Activated CD8-positive, alpha-beta memory T cell treated with anti-CD3 and anti-CD28 coated beads, Interleukin-2, amount 50 U/mL, for 1 hour (primary cell): ENCODE data around the gene CEP63.

Experiments used
- DNase-seq: peaks from one replicate; pipeline ENCODE4 v3.0.0-alpha.2; 2020; ENCODE audit errors: extremely low read depth

Gene CEP63

GRCh38 chr3:134485718-134486576 lies at the start of gene CEP63, which contains the start of gene ANAPC13:
CEP63 (plus strand) TSS chr3:134486057; CDS start chr3:134495321, 9,264 bp downstream.
ANAPC13 (minus strand) TSS chr3:134485985; CDS start chr3:134482904, 3,081 bp downstream.
- peak; percentile 91 for DNase-seq

- DNase-seq = no peak
Observed at GRCh38 chr3:134437211-134437752, 48.6 kb upstream of the CEP63 start.

GRCh38 chr3:134441321-134441720 lies 44.5 kb upstream of the CEP63 start:
- no peak for DNase-seq

- no peak for DNase-seq
Observed at GRCh38 chr3:134441821-134442220, 44.0 kb upstream of the CEP63 start.

- DNase-seq = no peak
Observed at GRCh38 chr3:134445095-134445494, 40.8 kb upstream of the CEP63 start.

GRCh38 chr3:134445636-134446035 lies 40.2 kb upstream of the CEP63 start:
- no peak for DNase-seq

GRCh38 chr3:134446800-134447199 lies 39.1 kb upstream of the CEP63 start:
- DNase-seq = no peak

GRCh38 chr3:134447351-134447750 lies 38.5 kb upstream of the CEP63 start:
- DNase-seq = no peak

GRCh38 chr3:134448664-134449063 lies 37.2 kb upstream of the CEP63 start:
- no peak for DNase-seq

- no peak for DNase-seq
Observed at GRCh38 chr3:134449277-134449676, 36.6 kb upstream of the CEP63 start.

- DNase-seq = no peak
Observed at GRCh38 chr3:134449951-134450350, 35.9 kb upstream of the CEP63 start.

- no peak for DNase-seq
Observed at GRCh38 chr3:134453631-134454030, 32.2 kb upstream of the CEP63 start.

GRCh38 chr3:134457376-134458074 lies 28.3 kb upstream of the CEP63 start:
- DNase-seq = no peak

GRCh38 chr3:134458406-134458945 lies 27.4 kb upstream of the CEP63 start:
- no peak for DNase-seq

GRCh38 chr3:134459562-134459961 lies 26.3 kb upstream of the CEP63 start:
- DNase-seq = no peak

GRCh38 chr3:134460965-134461364 lies 24.9 kb upstream of the CEP63 start:
- no peak for DNase-seq

- DNase-seq = no peak
Observed at GRCh38 chr3:134462331-134462941, 23.4 kb upstream of the CEP63 start.

GRCh38 chr3:134463676-134464063 lies 22.2 kb upstream of the CEP63 start:
- DNase-seq = no peak

- DNase-seq = no peak
Observed at GRCh38 chr3:134464064-134464688, 21.7 kb upstream of the CEP63 start.

GRCh38 chr3:134464689-134465365 lies 21.0 kb upstream of the CEP63 start:
- DNase-seq = no peak

GRCh38 chr3:134466331-134466730 lies 19.5 kb upstream of the CEP63 start:
- no peak for DNase-seq
